Measurements from ENCODE around the gene PTPRT. TPM values are rescaled to one million over a fixed set of nuclear protein-coding genes. Genes with fewer than 3 reads are reported as not detected.
A peak's percentile ranks its signal among the peaks of the same experiment; 100 is the strongest.

PTPRT gene
- total RNA-seq, 1 experiment from 2014 or later: 0.13 TPM

DNA sequence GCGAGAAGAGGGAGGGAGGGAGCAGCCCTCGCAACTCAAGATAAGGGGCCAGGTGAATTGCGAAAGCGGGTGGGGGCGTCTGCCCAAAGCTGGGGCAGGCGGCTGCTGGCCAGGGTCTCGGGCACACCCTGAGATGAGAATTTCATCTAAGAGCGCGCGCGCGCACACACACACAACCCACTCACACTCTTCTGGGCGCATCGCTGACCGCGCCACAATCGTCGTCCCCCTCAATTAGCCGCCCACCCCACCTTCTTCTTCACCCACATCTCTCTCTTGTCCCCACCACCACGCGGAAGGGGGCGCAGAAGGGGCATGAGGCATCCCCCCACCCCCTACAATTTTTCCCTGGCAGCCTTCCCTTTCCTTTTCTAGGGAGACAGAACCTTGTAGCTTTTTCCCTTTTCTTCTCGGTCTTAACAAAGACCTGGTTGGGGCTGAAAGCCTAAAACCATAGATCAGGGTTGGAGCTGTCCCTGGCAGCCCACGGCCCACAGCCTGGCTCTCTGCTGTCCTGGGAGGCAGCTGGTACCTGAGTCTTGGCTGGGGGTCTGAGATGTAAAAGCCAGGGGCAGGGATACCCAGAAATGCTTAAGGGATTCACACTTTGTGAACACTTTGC is 737 bp upstream of the PTPRT start:
- H3K4ac ChIP-seq (ENCODE audit: low read depth, low read length): no peak overlapping the region
- no peaks in the 10 kb centered on the region for H3K79me1 ChIP-seq (ENCODE audit: insufficient read depth, low read depth, low read length, poor library complexity, severe bottlenecking)
- H3K14ac ChIP-seq (ENCODE audit: insufficient read depth, low read length): no peak overlapping the region
- no peak overlapping the region for H3K27ac Mint-ChIP-seq
- H4K5ac ChIP-seq (ENCODE audit: insufficient read length, low read depth, low read length): no peak overlapping the region
- H3K9ac ChIP-seq (ENCODE audit: extremely low read depth, insufficient read length, low read length): no peak overlapping the region
- peaks cover 27% of the 10 kb centered on the region for H3K27me3 ChIP-seq (ENCODE audit: insufficient read depth, low read length)
- H3K4me1 Mint-ChIP-seq: peaks cover 12 to 24% of the 10 kb centered on the region in 2 experiments
- no peak overlapping the region for H2BK5ac ChIP-seq (ENCODE audit: insufficient read length, low read length)
- H3K23me2 ChIP-seq (ENCODE audit: insufficient read length, low read depth, low read length, poor library complexity, severe bottlenecking): peaks cover 19% of the 10 kb centered on the region
- WGBS (ENCODE audit: extremely low coverage, insufficient read length, low lambda C conversion rate): no CpG with 5 or more reads among the region's 24 CpGs
- no peak overlapping the region for H2AK5ac ChIP-seq (ENCODE audit: insufficient read length, low read length)
- H2BK15ac ChIP-seq (ENCODE audit: low read depth, low read length): no peak overlapping the region
- H3K79me2 ChIP-seq (ENCODE audit: insufficient read depth, low read length): no peaks in the 10 kb centered on the region
- H3K9me3 Mint-ChIP-seq: no peaks in the 10 kb centered on the region; a peak in 1 of 5 replicates
- TF ChIP-seq, protein P1, sequence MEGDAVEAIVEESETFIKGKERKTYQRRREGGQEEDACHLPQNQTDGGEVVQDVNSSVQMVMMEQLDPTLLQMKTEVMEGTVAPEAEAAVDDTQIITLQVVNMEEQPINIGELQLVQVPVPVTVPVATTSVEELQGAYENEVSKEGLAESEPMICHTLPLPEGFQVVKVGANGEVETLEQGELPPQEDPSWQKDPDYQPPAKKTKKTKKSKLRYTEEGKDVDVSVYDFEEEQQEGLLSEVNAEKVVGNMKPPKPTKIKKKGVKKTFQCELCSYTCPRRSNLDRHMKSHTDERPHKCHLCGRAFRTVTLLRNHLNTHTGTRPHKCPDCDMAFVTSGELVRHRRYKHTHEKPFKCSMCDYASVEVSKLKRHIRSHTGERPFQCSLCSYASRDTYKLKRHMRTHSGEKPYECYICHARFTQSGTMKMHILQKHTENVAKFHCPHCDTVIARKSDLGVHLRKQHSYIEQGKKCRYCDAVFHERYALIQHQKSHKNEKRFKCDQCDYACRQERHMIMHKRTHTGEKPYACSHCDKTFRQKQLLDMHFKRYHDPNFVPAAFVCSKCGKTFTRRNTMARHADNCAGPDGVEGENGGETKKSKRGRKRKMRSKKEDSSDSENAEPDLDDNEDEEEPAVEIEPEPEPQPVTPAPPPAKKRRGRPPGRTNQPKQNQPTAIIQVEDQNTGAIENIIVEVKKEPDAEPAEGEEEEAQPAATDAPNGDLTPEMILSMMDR (conservative IDR thresholded peaks at IDR 0.05): no peak
- no peak overlapping the region for H4K8ac ChIP-seq (replicated peaks; ENCODE audit: insufficient read length, low read depth, low read length)
- no peak overlapping the region for H2AFZ ChIP-seq (ENCODE audit: low read length)
- H3K9me3 ChIP-seq (ENCODE audit: control insufficient read depth, low read depth, low read length): no peaks in the 10 kb centered on the region
- H2BK120ac ChIP-seq (ENCODE audit: low read depth, low read length, poor library complexity, severe bottlenecking): no peak overlapping the region
- no peak overlapping the region for H3T11ph ChIP-seq (ENCODE audit: low read length)
- H3K27ac ChIP-seq (ENCODE audit: insufficient read length, low read depth, low read length): no peak overlapping the region
- H4K20me1 ChIP-seq (ENCODE audit: control insufficient read depth, insufficient read depth, insufficient read length): no peaks in the 10 kb centered on the region
- peak; percentile 36 for DNase-seq
- H2BK20ac ChIP-seq (ENCODE audit: low read depth, low read length, poor library complexity, severe bottlenecking): no peak overlapping the region
- no peak overlapping the region for H4K91ac ChIP-seq (ENCODE audit: insufficient read length, low read depth, low read length)
- no peak overlapping the region for H3K23ac ChIP-seq (ENCODE audit: insufficient read length, low read depth, low read length)
- peak overlapping the region; percentile 70 to 88 for H3K4me3 Mint-ChIP-seq
- H2BK12ac ChIP-seq (ENCODE audit: insufficient read length, low read depth, low read length): no peak overlapping the region
- no peak overlapping the region for H3K18ac ChIP-seq (ENCODE audit: insufficient read length, low read depth, low read length)
- no peaks in the 10 kb centered on the region; a peak in 1 of 7 replicates for H3K36me3 Mint-ChIP-seq (ENCODE audit: insufficient read depth in 1 of 3, low read depth in 3 of 3)
- peak overlapping the region; percentile 32 for H3K4me2 ChIP-seq (ENCODE audit: insufficient read depth, insufficient read length, low read length)
- no peaks in the 10 kb centered on the region for H3K4me1 ChIP-seq (ENCODE audit: insufficient read depth, low read length)
- H3K27me3 Mint-ChIP-seq (ENCODE audit: low read depth): peaks cover 91% of the 10 kb centered on the region
- H3K56ac ChIP-seq (ENCODE audit: insufficient read length, low read depth, low read length): no peak overlapping the region
